Measurements from ENCODE around the gene SMAD1.

SMAD1 gene

DNA sequence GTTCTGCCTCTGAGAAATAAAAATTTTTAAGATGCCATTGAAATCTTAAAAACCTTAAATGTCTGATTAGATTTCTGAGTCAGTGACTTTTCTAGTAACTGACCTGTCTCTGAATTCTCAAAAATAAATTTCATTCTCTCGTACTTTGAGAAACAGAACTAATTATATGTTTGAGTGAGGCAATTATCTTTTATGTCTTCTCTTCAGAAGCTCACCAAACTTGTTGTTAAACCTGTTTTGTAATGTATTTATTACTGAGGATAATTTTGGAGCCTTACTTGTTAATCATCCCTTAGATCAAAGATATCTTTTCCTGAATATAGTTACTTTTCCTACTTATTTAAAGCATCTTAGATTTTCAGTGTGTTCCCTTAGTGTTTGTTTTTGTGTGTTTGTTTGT is 73.0 kb downstream of the SMAD1 start:
- no peak overlapping the region for H3K4me3 ChIP-seq (ENCODE audit: low read depth, low read length)
- DNase-seq (ENCODE audit: low read depth): no peak
- TF ChIP-seq, protein P1, sequence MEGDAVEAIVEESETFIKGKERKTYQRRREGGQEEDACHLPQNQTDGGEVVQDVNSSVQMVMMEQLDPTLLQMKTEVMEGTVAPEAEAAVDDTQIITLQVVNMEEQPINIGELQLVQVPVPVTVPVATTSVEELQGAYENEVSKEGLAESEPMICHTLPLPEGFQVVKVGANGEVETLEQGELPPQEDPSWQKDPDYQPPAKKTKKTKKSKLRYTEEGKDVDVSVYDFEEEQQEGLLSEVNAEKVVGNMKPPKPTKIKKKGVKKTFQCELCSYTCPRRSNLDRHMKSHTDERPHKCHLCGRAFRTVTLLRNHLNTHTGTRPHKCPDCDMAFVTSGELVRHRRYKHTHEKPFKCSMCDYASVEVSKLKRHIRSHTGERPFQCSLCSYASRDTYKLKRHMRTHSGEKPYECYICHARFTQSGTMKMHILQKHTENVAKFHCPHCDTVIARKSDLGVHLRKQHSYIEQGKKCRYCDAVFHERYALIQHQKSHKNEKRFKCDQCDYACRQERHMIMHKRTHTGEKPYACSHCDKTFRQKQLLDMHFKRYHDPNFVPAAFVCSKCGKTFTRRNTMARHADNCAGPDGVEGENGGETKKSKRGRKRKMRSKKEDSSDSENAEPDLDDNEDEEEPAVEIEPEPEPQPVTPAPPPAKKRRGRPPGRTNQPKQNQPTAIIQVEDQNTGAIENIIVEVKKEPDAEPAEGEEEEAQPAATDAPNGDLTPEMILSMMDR (IDR thresholded peaks at IDR 0.05; ENCODE audit: low read depth, low read length, missing control alignments): no peak
- in situ Hi-C loops (cut with HindIII; ENCODE audit: low sequenced_read_pairs): no loop called here

DNA sequence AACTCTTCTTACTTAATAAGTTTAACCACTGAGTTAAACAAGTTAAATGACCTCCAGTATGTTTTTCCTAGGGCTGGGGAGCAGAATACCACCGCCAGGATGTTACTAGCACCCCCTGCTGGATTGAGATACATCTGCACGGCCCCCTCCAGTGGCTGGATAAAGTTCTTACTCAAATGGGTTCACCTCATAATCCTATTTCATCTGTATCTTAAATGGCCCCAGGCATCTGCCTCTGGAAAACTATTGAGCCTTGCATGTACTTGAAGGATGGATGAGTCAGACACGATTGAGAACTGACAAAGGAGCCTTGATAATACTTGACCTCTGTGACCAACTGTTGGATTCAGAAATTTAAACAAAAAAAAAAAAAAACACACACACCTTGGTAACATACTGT is 76.1 kb downstream of the SMAD1 start:
- in situ Hi-C loops (cut with HindIII; ENCODE audit: low sequenced_read_pairs): no loop called here
- TF ChIP-seq, protein P1 (IDR thresholded peaks at IDR 0.05; ENCODE audit: low read depth, low read length, missing control alignments): peak; percentile 93
- DNase-seq (ENCODE audit: low read depth): peak; percentile 49
- H3K4me3 ChIP-seq (ENCODE audit: low read depth, low read length): no peak overlapping the region

DNA sequence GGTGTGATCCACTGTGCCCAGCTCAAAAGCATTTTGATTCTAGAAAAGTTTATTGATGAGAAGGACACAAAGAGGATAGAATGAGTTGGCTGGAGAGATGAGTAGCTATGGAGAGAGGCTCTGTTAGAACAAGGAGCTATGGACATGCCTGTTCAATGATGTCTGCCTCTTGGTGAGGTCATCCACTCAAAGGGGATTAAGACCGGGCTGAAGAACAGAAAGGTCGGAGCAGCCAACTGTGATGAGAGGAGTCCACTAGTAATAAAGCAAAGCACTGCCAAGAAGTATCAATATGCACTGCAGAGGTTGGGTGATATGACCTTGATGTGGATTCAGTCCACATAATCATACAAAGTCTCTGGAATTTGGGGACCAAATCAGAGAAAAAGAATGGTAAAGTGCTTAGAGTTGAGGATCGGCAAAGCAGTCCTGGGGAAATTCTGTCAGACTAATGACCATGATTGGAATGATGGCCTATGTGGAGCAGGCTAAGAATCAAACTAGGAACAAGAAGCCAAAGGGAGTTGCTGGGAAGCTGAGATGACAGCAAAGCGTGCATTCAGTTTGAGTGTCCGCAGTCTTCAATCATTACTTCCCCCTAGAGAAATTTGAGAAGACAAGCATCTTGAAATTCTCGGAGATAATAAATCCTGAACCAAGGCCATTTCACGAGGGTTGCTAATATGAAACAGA is 81.8 kb downstream of the SMAD1 start:
- no peak overlapping the region for H3K4me3 ChIP-seq (ENCODE audit: low read depth, low read length)
- TF ChIP-seq, protein P1 (IDR thresholded peaks at IDR 0.05; ENCODE audit: low read depth, low read length, missing control alignments): no peak
- no peak for DNase-seq (ENCODE audit: low read depth)
- in situ Hi-C loops (cut with HindIII; ENCODE audit: low sequenced_read_pairs): no loop called here

DNA sequence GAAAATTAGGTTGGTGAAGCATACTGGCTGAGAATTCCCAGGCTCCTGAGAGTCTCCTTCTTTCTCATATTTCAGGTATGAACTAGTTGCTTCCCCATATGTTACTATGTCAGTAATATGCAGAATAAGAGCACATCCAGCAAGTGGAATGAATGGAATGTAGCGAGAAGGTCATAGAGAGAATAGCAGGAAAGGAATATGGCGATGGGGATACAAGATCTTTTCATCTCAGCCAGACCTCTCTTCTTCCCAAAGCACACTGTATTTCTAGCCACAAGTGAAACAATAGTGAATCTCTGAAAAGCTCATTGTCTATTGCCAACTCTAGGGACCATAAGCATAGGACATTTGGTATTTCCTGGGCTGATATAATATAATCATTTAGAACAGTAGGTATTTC is 82.9 kb downstream of the SMAD1 start:
- H3K4me3 ChIP-seq (ENCODE audit: low read depth, low read length): no peak overlapping the region
- TF ChIP-seq, protein P1 (IDR thresholded peaks at IDR 0.05; ENCODE audit: low read depth, low read length, missing control alignments): no peak
- DNase-seq (ENCODE audit: low read depth): no peak
- in situ Hi-C loops (cut with HindIII; ENCODE audit: low sequenced_read_pairs): no loop called here

DNA sequence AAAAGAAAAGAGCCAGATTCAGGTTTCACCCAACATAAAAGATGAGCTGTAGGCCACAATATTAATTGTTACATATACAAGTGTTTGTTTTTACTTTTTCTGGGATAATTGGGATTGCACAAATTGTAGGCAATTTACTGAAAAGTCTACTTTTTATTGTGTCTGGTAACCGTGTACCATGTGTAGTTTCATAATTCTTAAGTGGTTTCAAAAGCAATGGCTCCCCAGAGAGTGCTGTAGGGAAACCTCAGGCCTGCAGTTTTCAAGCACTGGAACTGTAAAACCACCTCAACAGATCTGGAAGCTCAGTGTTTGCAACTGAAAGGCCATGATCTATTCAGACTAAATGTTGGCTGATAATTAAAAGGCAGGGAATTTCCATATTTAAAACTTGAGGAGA is 83.7 kb downstream of the SMAD1 start:
- in situ Hi-C loops (cut with HindIII; ENCODE audit: low sequenced_read_pairs): no loop called here
- TF ChIP-seq, protein P1 (IDR thresholded peaks at IDR 0.05; ENCODE audit: low read depth, low read length, missing control alignments): no peak
- DNase-seq (ENCODE audit: low read depth): no peak

DNA sequence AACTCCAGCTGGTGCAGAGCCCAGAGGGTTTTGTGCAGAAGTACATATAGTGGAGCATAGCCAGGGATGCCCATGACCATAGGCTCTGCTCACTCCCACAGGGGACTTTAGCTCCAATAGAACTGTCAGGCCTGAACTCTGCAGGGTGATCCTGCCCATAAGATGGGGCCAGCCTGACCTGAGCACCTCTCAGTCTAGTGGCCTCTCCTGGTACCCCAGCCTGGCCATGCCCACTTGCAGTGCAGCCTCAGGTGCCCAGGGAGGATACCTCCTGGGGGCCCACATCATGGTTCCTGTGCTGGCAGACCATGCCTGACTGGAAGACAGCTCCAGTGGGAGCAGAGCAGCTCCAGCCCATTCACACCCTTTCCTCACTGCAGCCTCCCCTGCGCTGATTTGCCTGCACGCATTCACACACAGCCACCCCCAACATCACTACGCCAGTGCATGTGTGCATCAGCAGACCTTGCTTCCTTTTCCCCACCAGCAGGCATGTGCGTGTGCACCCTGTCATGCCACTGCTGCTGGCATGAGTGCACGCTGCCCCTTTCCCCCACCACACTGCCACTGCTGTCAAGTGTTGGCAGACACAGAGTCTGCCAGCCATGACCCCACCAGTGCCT is 84.5 kb downstream of the SMAD1 start:
- no peak overlapping the region for H3K4me3 ChIP-seq (ENCODE audit: low read depth, low read length)
- no peak for DNase-seq (ENCODE audit: low read depth)
- TF ChIP-seq, protein P1 (IDR thresholded peaks at IDR 0.05; ENCODE audit: low read depth, low read length, missing control alignments): no peak
- in situ Hi-C loops (cut with HindIII; ENCODE audit: low sequenced_read_pairs): no loop called here

More for the DNA sequence above, 83.7 kb downstream of the SMAD1 start:
- H3K4me3 ChIP-seq (ENCODE audit: low read depth, low read length): no peak overlapping the region
